Naive thymus-derived CD8-positive, alpha-beta T cell (primary cell): Measurements from ENCODE around the gene LOXL4. TPM values are rescaled to one million over a fixed set of nuclear protein-coding genes. Genes with fewer than 3 reads are reported as not detected.

Experiments
- ATAC-seq, 2 donors: fragments of 150-1000 bp; cut with Tn5 transposase in 1 of 2; sonication (Bioruptor Pico), chemical (Tn5 transposase) in 1 of 2; 1 replicate in 1 of 2; 2 replicates in 1 of 2; pipeline ENCODE4 v1.10.0; 2021; ENCODE audit warnings: mild to moderate bottlenecking in 2 of 2, moderate library complexity in 2 of 2
- POLR2A ChIA-PET: fragments of 350-600 bp; sonication (Branson Sonifier 250); formaldehyde crosslinking; loops from one replicate; lab custom pipeline; 2021; ENCODE audit warnings: antibody characterized with exemption; lab: Charles Lee
- DNase-seq, 10 donors: peaks; one replicate each; pipeline versions ENCODE4 v3.0.0 to v3.0.0-alpha.2; 2020 to 2022
- H3K27ac Mint-ChIP-seq, 10 donors: one replicate each; pipeline ENCODE4 v1.8.0; 2020 to 2022; ENCODE audit warnings: mild to moderate bottlenecking in 10 of 10, mixed read lengths in 10 of 10, moderate library complexity in 4 of 10, inconsistent platforms in 1 of 10
- H3K27me3 Mint-ChIP-seq, 5 donors: one replicate each; pipeline ENCODE4 v1.8.0; 2021 to 2022; ENCODE audit warnings: mixed read lengths in 5 of 5
- H3K36me3 Mint-ChIP-seq, 3 donors: one replicate each; pipeline ENCODE4 v1.8.0; 2020 to 2022; ENCODE audit warnings: mixed read lengths in 3 of 3, mild to moderate bottlenecking in 2 of 3, inconsistent platforms in 1 of 3
- H3K4me1 Mint-ChIP-seq, 4 donors: one replicate each; pipeline ENCODE4 v1.8.0; 2021 to 2022; ENCODE audit warnings: mixed read lengths in 4 of 4
- H3K4me3 Mint-ChIP-seq, 10 donors: one replicate each; pipeline ENCODE4 v1.8.0; 2020 to 2022; ENCODE audit warnings: mild to moderate bottlenecking in 10 of 10, mixed read lengths in 10 of 10, moderate library complexity in 6 of 10, inconsistent platforms in 1 of 10
- H3K9me3 Mint-ChIP-seq, 9 donors: one replicate each; pipeline ENCODE4 v1.8.0; 2020 to 2022; ENCODE audit warnings: mixed read lengths in 9 of 9, mild to moderate bottlenecking in 3 of 9, inconsistent platforms in 1 of 9, moderate library complexity in 1 of 9
- polyA plus RNA-seq, 3 donors: library from polyadenylated mRNA; unstranded; fragments of 300-500 nt; fragmentation: Illumina TruSeq; gene quantifications; one replicate each; pipeline ENCODE4 v1.2.3, GENCODE V29; 2021
- total RNA-seq, 8 experiments: library from RNA in 2 of 8; stranded (reverse) in 2 of 8; gene quantifications; one replicate each; pipeline ENCODE4 v1.2.3 and lab custom pipeline; 2021 to 2026

LOXL4 gene
- total and polyA plus RNA-seq, 5 experiments from 2014 or later: 0.12 TPM; not detected in 4

- H3K36me3 Mint-ChIP-seq: no peaks in the 10 kb centered on the region
- POLR2A ChIA-PET: no interaction called here
- H3K9me3 Mint-ChIP-seq: no peaks in the 10 kb centered on the region
- H3K4me1 Mint-ChIP-seq: no peaks in the 10 kb centered on the region
- no peak for DNase-seq
- H3K4me3 Mint-ChIP-seq: no peak overlapping the region
- no peak overlapping the region for H3K27ac Mint-ChIP-seq
- H3K27me3 Mint-ChIP-seq: peaks cover 7 to 45% (median 15%) of the 10 kb centered on the region in 5 donors
- ATAC-seq: no peak
Observed at GRCh38 chr10:98289802-98290209, 21.8 kb upstream of the LOXL4 start.

GRCh38 chr10:98287321-98287720, 19.3 kb upstream of the LOXL4 start:
- peaks cover 0 to 10% (median 3%) of the 10 kb centered on the region in 9 donors for H3K9me3 Mint-ChIP-seq
- DNase-seq (no peak), ATAC-seq (no peak)
- no peak overlapping the region for H3K4me3 Mint-ChIP-seq
- POLR2A ChIA-PET: no interaction called here
- H3K36me3 Mint-ChIP-seq: peaks cover 0 to 6% (median 0%) of the 10 kb centered on the region in 3 donors
- H3K27ac Mint-ChIP-seq: no peak overlapping the region
- H3K27me3 Mint-ChIP-seq: peaks cover 5 to 54% (median 19%) of the 10 kb centered on the region in 5 donors
- no peaks in the 10 kb centered on the region for H3K4me1 Mint-ChIP-seq

DNA sequence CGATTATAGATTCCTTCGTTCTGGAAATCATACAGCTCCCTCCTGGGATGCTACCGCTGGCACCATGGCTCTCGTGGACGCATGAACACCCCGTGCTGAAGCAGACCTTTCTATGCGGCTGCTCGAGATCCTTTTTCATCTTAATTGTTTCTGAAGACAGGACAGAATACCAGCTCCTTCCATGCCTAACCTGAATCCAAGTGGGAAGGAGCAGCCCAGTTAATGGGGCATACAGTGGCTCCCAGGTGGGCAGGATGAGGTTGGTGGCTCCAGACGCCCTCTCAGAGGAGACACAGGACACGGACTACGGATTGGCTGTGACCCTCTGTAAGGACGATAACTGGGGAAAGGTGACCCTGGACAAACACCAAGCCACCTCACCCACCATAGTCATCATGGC, 18.4 kb upstream of the LOXL4 start:
- H3K9me3 Mint-ChIP-seq: peaks cover under 1 to 19% (median 11%) of the 10 kb centered on the region in 9 donors
- H3K27me3 Mint-ChIP-seq: peaks cover 5 to 58% (median 24%) of the 10 kb centered on the region in 5 donors
- H3K4me3 Mint-ChIP-seq: no peak overlapping the region
- DNase-seq (no peak), ATAC-seq (no peak)
- no peak overlapping the region for H3K27ac Mint-ChIP-seq
- POLR2A ChIA-PET: no interaction called here
- H3K36me3 Mint-ChIP-seq: peaks cover 0 to 11% (median 5%) of the 10 kb centered on the region in 3 donors
- no peaks in the 10 kb centered on the region for H3K4me1 Mint-ChIP-seq

DNA sequence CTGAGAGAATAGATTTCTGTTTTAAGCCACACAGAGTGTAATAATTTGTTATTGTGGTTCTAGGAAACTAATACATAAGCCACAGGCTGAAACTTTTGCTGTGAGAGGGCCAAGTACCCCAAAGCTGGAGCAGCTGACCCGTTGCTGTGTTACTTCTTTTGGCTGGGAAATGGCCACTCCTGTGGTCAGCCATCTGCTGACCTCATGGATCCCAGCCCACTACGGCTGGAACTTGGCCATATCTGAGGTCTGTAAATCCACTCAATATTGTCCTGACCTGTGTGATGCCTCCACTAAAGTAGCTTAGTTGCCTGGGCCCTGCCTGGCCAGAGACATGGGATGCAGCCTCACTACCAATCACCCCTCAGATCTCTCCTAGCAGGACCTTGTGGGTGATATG, 17.4 kb upstream of the LOXL4 start:
- no peak for DNase-seq
- Mint-ChIP-seq H3K27me3 (peaks cover 10 to 58% (median 23%) of the 10 kb centered on the region in 5 donors), H3K4me3 (no peak overlapping the region), H3K4me1 (no peaks in the 10 kb centered on the region), H3K36me3 (peaks cover 0 to 18% (median 9%) of the 10 kb centered on the region in 3 donors), H3K9me3 (peaks cover 5 to 29% (median 16%) of the 10 kb centered on the region in 9 donors), H3K27ac (no peak overlapping the region)
- POLR2A ChIA-PET: no interaction called here
- no peak for ATAC-seq

- H3K4me1 Mint-ChIP-seq: no peaks in the 10 kb centered on the region
- peaks cover 0 to 12% (median 5%) of the 10 kb centered on the region in 3 donors for H3K36me3 Mint-ChIP-seq
- DNase-seq (no peak), ATAC-seq (no peak)
- H3K4me3 Mint-ChIP-seq: no peak overlapping the region
- H3K9me3 Mint-ChIP-seq: peaks cover 0 to 25% (median 9%) of the 10 kb centered on the region in 9 donors
- peaks cover 12 to 55% (median 36%) of the 10 kb centered on the region in 5 donors for H3K27me3 Mint-ChIP-seq
- POLR2A ChIA-PET: no interaction called here
- H3K27ac Mint-ChIP-seq: no peak overlapping the region
Observed at GRCh38 chr10:98276311-98276710, 8.3 kb upstream of the LOXL4 start.

DNA sequence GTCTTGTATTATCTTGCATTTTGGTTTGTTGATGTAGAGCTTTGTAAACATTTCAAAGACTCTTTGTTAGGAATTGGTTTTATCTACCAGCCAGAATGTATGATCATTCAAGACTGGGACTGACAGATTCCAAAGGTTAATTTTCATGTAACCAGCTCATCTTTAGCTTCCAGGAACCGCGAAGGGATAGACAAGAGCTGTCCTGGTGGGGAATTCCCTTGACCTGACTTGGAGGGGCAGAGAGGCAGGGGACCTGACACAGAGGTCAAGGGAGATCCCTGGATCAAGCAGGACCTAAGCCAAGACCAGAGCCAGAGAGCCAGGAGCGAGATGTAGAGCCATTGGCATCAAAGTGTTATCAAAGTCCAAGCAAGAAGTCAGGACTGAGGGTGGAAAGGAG, 6.6 kb upstream of the LOXL4 start:
- POLR2A ChIA-PET: no interaction called here
- DNase-seq: no peak
- Mint-ChIP-seq H3K27ac (no peak overlapping the region), H3K4me1 (no peaks in the 10 kb centered on the region), H3K4me3 (no peak overlapping the region), H3K36me3 (peaks cover 0 to 3% (median 1%) of the 10 kb centered on the region in 3 donors), H3K27me3 (peaks cover 13 to 67% (median 27%) of the 10 kb centered on the region in 5 donors), H3K9me3 (peaks cover 0 to 13% (median under 1%) of the 10 kb centered on the region in 9 donors)
- no peak for ATAC-seq

GRCh38 chr10:98273057-98273850, 5.3 kb upstream of the LOXL4 start:
- Mint-ChIP-seq H3K27me3 (peaks cover 16 to 63% (median 26%) of the 10 kb centered on the region in 5 donors), H3K27ac (peak overlapping the region in 2 of 10 donors; percentile 7 to 52), H3K9me3 (peaks cover 0 to 10% (median 0%) of the 10 kb centered on the region in 9 donors), H3K4me1 (peaks cover 0 to 5% (median 1%) of the 10 kb centered on the region in 4 donors), H3K36me3 (no peaks in the 10 kb centered on the region), H3K4me3 (no peak overlapping the region)
- DNase-seq (peak in 1 of 10 donors; percentile 8), ATAC-seq (no peak)
- POLR2A ChIA-PET: no interaction called here

- Mint-ChIP-seq H3K27ac (peak overlapping the region in 2 of 10 donors; percentile 52 to 63), H3K27me3 (peaks cover 16 to 61% (median 25%) of the 10 kb centered on the region in 5 donors), H3K36me3 (no peaks in the 10 kb centered on the region), H3K4me3 (no peak overlapping the region), H3K9me3 (peaks cover 0 to 10% (median 0%) of the 10 kb centered on the region in 9 donors), H3K4me1 (peaks cover 0 to 7% (median 1%) of the 10 kb centered on the region in 4 donors)
- ATAC-seq: no peak
- DNase-seq: peak in 1 of 10 donors; percentile 6
- POLR2A ChIA-PET: no interaction called here
Observed at GRCh38 chr10:98272656-98273055, 4.7 kb upstream of the LOXL4 start.

DNA sequence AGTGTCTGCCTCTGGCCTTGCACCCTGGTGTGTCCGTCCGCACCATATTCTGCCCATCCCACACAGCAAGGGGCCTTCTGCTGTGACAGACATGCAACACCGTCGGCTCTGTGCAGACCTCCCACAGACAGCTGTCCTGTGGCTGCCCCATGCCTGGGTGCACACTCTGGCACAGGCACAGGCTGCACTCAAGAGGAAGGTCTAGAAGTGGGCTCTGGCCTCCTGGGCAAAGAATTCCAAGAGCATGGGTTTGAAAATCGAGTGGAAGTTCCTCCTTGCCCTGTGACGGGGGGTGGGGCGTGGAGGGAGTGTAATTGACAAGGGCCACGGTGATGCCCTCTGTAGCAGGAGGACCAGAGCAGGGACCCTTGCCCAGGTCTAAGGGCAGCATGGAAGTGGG, 4.3 kb upstream of the LOXL4 start:
- peaks cover 0 to 10% (median 0%) of the 10 kb centered on the region in 9 donors for H3K9me3 Mint-ChIP-seq
- no peak overlapping the region for H3K4me3 Mint-ChIP-seq
- no peak for ATAC-seq
- H3K36me3 Mint-ChIP-seq: no peaks in the 10 kb centered on the region
- peak in 1 of 10 donors; percentile 14 for DNase-seq
- peak overlapping the region in 2 of 10 donors; percentile 44 to 52 for H3K27ac Mint-ChIP-seq
- H3K4me1 Mint-ChIP-seq: peaks cover 0 to 7% (median 1%) of the 10 kb centered on the region in 4 donors
- H3K27me3 Mint-ChIP-seq: peaks cover 16 to 61% (median 25%) of the 10 kb centered on the region in 5 donors
- POLR2A ChIA-PET: no interaction called here

DNA sequence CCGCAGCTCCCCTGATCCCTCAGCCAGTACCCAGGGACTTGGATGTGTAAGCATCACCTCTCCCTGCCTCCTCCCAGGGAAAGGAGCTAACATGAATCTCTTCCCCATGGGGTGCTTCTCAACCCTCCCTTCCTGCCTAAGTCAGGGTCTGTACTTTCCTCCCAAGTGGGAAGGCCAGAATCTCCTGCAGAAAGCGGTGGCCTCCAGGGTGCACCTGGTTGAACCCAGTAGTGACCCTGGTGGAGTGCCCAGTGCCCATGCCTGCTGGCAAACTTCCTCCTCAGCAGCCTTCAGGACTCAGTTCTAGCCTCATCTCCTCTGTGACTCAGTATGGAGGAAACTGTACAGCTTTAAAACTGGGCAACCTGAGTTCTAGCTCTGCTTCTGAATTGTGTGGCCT, 2.8 kb upstream of the LOXL4 start:
- no peak overlapping the region for H3K4me3 Mint-ChIP-seq
- ATAC-seq (no peak), DNase-seq (no peak)
- H3K36me3 Mint-ChIP-seq: peaks cover 0 to 2% (median 0%) of the 10 kb centered on the region in 3 donors
- peaks cover 16 to 60% (median 25%) of the 10 kb centered on the region in 5 donors for H3K27me3 Mint-ChIP-seq
- H3K27ac Mint-ChIP-seq: no peak overlapping the region
- POLR2A ChIA-PET: no interaction called here
- H3K4me1 Mint-ChIP-seq: peaks cover 0 to 7% (median 3%) of the 10 kb centered on the region in 4 donors
- peaks cover 0 to 4% (median 0%) of the 10 kb centered on the region in 9 donors for H3K9me3 Mint-ChIP-seq

DNA sequence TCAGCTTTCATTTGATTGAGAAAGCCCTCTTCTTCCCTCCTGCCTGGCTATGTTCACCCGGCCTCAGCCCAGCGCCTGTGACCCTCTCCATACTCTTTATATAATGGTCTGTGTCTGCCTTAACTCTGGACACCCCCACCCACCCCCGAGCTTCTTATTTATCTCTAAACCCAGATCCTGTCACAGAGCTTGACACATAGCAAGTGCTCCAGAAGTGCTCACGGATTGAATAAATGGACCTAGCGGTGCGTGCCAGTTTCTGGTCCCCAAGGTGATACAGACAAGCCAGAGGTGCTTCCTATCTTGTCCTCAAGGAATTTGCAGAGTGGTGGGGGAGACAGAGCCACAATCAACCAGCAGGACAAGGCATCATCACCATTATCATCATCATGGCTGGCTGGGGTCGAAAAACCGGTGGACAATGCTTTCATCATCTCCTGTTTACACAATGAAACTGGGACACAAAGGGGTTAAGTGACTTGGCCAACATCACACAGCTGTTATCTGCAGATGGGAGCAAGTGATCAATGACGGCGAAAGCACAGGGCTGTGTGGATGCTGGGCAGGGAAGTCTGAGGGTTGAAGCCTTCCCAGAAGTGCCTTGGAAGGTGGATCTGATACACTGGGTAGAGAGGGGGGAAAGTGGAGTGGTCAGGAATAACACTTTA, 2.2 kb upstream of the LOXL4 start:
- ATAC-seq (no peak), DNase-seq (no peak)
- H3K27ac Mint-ChIP-seq: no peak overlapping the region
- H3K4me1 Mint-ChIP-seq: peaks cover 0 to 7% (median 3%) of the 10 kb centered on the region in 4 donors
- peaks cover 0 to 2% (median 0%) of the 10 kb centered on the region in 3 donors for H3K36me3 Mint-ChIP-seq
- peaks cover 16 to 61% (median 25%) of the 10 kb centered on the region in 5 donors for H3K27me3 Mint-ChIP-seq
- H3K9me3 Mint-ChIP-seq: peaks cover 0 to 3% (median 0%) of the 10 kb centered on the region in 9 donors
- peak overlapping the region in 4 of 10 donors; percentile 5 to 33 (median 23) for H3K4me3 Mint-ChIP-seq
- POLR2A ChIA-PET: no interaction called here

DNA sequence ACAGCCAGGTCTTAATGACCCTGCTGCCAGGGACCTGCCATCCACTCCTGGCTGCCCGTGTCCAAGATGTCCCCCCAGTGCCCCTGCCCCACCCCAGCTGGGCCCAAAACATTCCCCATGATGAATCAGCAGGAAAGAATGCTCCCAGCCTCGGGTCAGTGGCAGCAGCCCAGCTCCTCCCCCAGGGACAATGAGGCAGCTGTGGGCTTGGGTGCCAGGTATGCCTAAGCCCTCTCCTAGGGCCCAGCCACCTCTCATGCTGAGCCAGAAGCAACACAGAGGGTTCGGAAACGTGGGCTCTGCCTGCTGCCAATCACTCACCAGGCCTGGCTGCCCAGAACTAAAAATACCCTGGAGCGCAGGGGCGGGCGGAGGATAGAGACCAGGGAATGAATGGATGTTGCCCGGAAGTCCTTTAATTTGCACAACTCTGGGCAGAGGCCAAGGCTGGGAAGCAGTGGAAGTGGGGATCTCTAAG, 1.5 kb upstream of the LOXL4 start:
- H3K4me1 Mint-ChIP-seq: peaks cover 0 to 7% (median 3%) of the 10 kb centered on the region in 4 donors
- peaks cover 16 to 61% (median 24%) of the 10 kb centered on the region in 5 donors for H3K27me3 Mint-ChIP-seq
- ATAC-seq: no peak
- peak overlapping the region in 5 of 10 donors; percentile 53 to 81 (median 73) for H3K4me3 Mint-ChIP-seq
- peak overlapping the region in 1 of 10 donors; percentile 43 for H3K27ac Mint-ChIP-seq
- POLR2A ChIA-PET: no interaction called here
- peaks cover 0 to 2% (median 0%) of the 10 kb centered on the region in 3 donors for H3K36me3 Mint-ChIP-seq
- peaks cover 0 to 3% (median 0%) of the 10 kb centered on the region in 9 donors for H3K9me3 Mint-ChIP-seq
- DNase-seq: no peak
